Neural progenitor cell (in vitro differentiated cells): ENCODE measurements around the gene POPDC2.

Source experiments
- EZH2 ChIP-seq: fragments of 200-600 bp; sonication (generic); IDR thresholded peaks from 2 replicates; pipeline ENCODE4 v1.6.1; 2017; ENCODE audit warnings: antibody characterized with exemption, mild to moderate bottlenecking, moderate library complexity
- EZH2phosphoT487 ChIP-seq: fragments of 200-600 bp; sonication (generic); IDR thresholded peaks from 2 replicates; pipeline ENCODE4 v1.6.1; 2017; ENCODE audit warnings: antibody characterized with exemption
- TF ChIP-seq, protein P1 (sequence below): fragments of 200-600 bp; sonication (generic); IDR thresholded peaks from 2 replicates; pipeline ENCODE4 v1.5.1; 2017; ENCODE audit warnings: antibody characterized with exemption, mild to moderate bottlenecking

DNA sequence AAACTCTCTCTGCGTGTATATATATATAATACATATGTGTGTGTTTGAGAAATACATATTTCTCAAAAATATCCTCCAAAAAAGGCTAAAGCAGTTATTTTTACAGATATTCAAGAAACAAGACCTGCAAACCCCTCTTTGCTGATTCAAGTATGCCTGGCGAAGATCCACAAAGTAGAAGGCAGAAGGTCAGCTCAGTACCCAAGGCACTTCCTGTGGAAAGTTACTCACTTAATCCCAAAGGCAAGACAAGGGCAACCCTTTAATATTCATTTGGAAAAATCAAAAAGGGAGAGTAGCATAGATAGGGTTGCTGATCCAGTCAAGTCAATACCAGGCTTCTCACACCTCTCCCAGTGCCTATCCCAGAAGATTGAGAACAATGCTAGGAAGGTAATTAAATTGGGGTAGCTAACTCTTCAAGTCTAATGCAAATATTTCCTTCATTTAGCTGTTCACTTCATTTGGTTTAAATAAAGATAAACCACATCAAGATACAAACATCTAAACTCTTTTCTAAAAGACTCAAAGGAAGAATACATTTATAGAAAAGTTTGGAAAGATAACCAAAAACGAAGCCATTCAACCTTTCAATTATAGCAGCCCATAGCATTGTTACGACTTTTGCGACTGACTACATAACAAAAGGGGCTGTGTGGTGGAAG lies 9.6 kb upstream of the POPDC2 start:
- TF ChIP-seq, protein P1, sequence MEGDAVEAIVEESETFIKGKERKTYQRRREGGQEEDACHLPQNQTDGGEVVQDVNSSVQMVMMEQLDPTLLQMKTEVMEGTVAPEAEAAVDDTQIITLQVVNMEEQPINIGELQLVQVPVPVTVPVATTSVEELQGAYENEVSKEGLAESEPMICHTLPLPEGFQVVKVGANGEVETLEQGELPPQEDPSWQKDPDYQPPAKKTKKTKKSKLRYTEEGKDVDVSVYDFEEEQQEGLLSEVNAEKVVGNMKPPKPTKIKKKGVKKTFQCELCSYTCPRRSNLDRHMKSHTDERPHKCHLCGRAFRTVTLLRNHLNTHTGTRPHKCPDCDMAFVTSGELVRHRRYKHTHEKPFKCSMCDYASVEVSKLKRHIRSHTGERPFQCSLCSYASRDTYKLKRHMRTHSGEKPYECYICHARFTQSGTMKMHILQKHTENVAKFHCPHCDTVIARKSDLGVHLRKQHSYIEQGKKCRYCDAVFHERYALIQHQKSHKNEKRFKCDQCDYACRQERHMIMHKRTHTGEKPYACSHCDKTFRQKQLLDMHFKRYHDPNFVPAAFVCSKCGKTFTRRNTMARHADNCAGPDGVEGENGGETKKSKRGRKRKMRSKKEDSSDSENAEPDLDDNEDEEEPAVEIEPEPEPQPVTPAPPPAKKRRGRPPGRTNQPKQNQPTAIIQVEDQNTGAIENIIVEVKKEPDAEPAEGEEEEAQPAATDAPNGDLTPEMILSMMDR, result no peak
- no peak for TF ChIP-seq EZH2phosphoT487
- no peak for TF ChIP-seq EZH2
